ENCODE data around the gene EIF5A2.

GRCh38 chr3:170839518-170840100 is 68.8 kb downstream of the EIF5A2 start:
- TF ChIP-seq CTCF (IDR thresholded peaks at IDR 0.05; ENCODE audit: poor library complexity, severe bottlenecking) (no peak), RAD21 (conservative IDR thresholded peaks at IDR 0.05) (no peak), REST (IDR thresholded peaks at IDR 0.05; ENCODE audit: borderline replicate concordance) (no peak), SMC3 (conservative IDR thresholded peaks at IDR 0.05; ENCODE audit: poor library complexity) (no peak), MXI1 (conservative IDR thresholded peaks at IDR 0.05; ENCODE audit: poor library complexity, severe bottlenecking) (no peak), EP300 (conservative IDR thresholded peaks at IDR 0.05; ENCODE audit: poor library complexity, severe bottlenecking) (no peak)
